ENCODE data around the gene MORN1.

Gene MORN1

GRCh38 chr1:2372551-2373490, 18.5 kb downstream of the MORN1 start:
- DNase-seq, result no peak

- no peak for DNase-seq
Measured at GRCh38 chr1:2368053-2368744, 23.2 kb downstream of the MORN1 start.

GRCh38 chr1:2363847-2364513, 27.4 kb downstream of the MORN1 start:
- DNase-seq, result no peak

GRCh38 chr1:2360588-2361364, 30.6 kb downstream of the MORN1 start:
- DNase-seq, result no peak

- DNase-seq, result no peak
Measured at GRCh38 chr1:2358651-2359640, 32.4 kb downstream of the MORN1 start.

GRCh38 chr1:2358072-2358471, 33.3 kb downstream of the MORN1 start:
- no peak for DNase-seq

- DNase-seq, result no peak
Measured at GRCh38 chr1:2356911-2357845, 34.2 kb downstream of the MORN1 start.

- no peak for DNase-seq
Measured at GRCh38 chr1:2356401-2356800, 35.0 kb downstream of the MORN1 start.

- no peak for DNase-seq
Measured at GRCh38 chr1:2355373-2356261, 35.7 kb downstream of the MORN1 start.

GRCh38 chr1:2354511-2355372, 36.6 kb downstream of the MORN1 start:
- DNase-seq, result no peak

GRCh38 chr1:2353551-2354438, 37.6 kb downstream of the MORN1 start:
- DNase-seq, result no peak

- DNase-seq, result no peak
Measured at GRCh38 chr1:2352897-2353550, 38.3 kb downstream of the MORN1 start.

GRCh38 chr1:2352341-2352896, 38.9 kb downstream of the MORN1 start:
- no peak for DNase-seq

GRCh38 chr1:2351723-2352122, 39.6 kb downstream of the MORN1 start:
- no peak for DNase-seq

GRCh38 chr1:2350911-2351655, 40.3 kb downstream of the MORN1 start:
- no peak for DNase-seq
